Panc1 (cell line): ENCODE data around the gene VASN. TPM values are rescaled to one million over a fixed set of nuclear protein-coding genes. Genes with fewer than 3 reads are reported as not detected.

Source experiments
- ATAC-seq: fragments of 200-7000 bp; cut with Tn5 transposase; 2 replicates; pipeline ENCODE4 v1.9.1; 2020; ENCODE audit warnings: mild to moderate bottlenecking, moderate library complexity
- BruUV-seq: library from RNA; stranded (reverse); fragments of 400-500 nt; replicated peaks from 2 replicates; lab custom pipeline; 2021; lab: Mats Ljungman, UMichigan
- CTCF ChIA-PET: fragments of 300-600 bp; sonication (Branson Sonifier 250); formaldehyde crosslinking; loops from one replicate; lab custom pipeline; 2022; ENCODE audit warnings: antibody characterized with exemption; lab: Charles Lee
- POLR2A ChIA-PET: fragments of 300-600 bp; sonication (Branson Sonifier 250); formaldehyde crosslinking; loops from one replicate; lab custom pipeline; 2022; ENCODE audit warnings: antibody characterized with exemption; lab: Charles Lee
- DNase-seq: peaks from one replicate; pipeline ENCODE4 v3.0.0-alpha.2; 2010; ENCODE audit warnings: low read depth, low spot score
- H3K27ac ChIP-seq: 2 replicates; pipeline ENCODE4 v1.5.1; 2011; ENCODE audit warnings: mild to moderate bottlenecking, low read length, inconsistent platforms
- H3K27me3 ChIP-seq: fragments of 200-500 bp; sonication (Bioruptor generic); 2 replicates; pipeline ENCODE4 v1.6.0; 2014; ENCODE audit warnings: low read length, inconsistent platforms; ENCODE audit not compliant: control insufficient read depth, insufficient read depth
- H3K36me3 ChIP-seq: fragments of 200-500 bp; sonication (Bioruptor generic); 2 replicates; pipeline ENCODE4 v1.5.1; 2014; ENCODE audit warnings: inconsistent platforms, mild to moderate bottlenecking, low read length, moderate library complexity; ENCODE audit not compliant: control insufficient read depth, insufficient read depth
- H3K4me1 ChIP-seq: 2 replicates; pipeline ENCODE4 v1.5.1; 2011; ENCODE audit warnings: inconsistent platforms, mild to moderate bottlenecking, low read length, moderate library complexity; ENCODE audit not compliant: control insufficient read depth, insufficient read depth
- H3K4me3 ChIP-seq, 2 experiments: 2 replicates each; pipeline ENCODE4 v1.5.1; 2011 to 2012; ENCODE audit warnings: low read depth in 2 of 2, low read length in 2 of 2, mild to moderate bottlenecking in 2 of 2, inconsistent platforms in 1 of 2, moderate library complexity in 1 of 2
- H3K9me3 ChIP-seq: fragments of 200-500 bp; sonication (Bioruptor generic); 2 replicates; pipeline ENCODE4 v1.5.1; 2014; ENCODE audit warnings: low read depth, mild to moderate bottlenecking, inconsistent platforms, low read length, moderate library complexity; ENCODE audit not compliant: control insufficient read depth, insufficient read depth
- POLR2AphosphoS5 ChIP-seq: IDR thresholded peaks from 2 replicates; pipeline ENCODE4 v1.6.1; 2012; ENCODE audit warnings: mild to moderate bottlenecking, low read depth, low read length, moderate library complexity
- SIN3A ChIP-seq: IDR thresholded peaks from 2 replicates; pipeline ENCODE4 v1.6.1; 2012; ENCODE audit warnings: low read depth, mild to moderate bottlenecking, low read length, moderate library complexity, borderline replicate concordance; ENCODE audit not compliant: insufficient read depth
- TCF7L2 ChIP-seq: IDR thresholded peaks from 2 replicates; pipeline ENCODE4 v1.6.1; 2011; ENCODE audit warnings: mild to moderate bottlenecking, low read depth, low read length, inconsistent platforms
- in situ Hi-C: cut with HindIII; loops from 2 replicates; pipeline ENCODE4 v1.10.0; 2016; ENCODE audit warnings: low sequenced_read_pairs, low pct_unique_long_range_greater_than_20kb
- intact Hi-C: fragments of 100-400 bp; cut with micrococcal nuclease; formaldehyde crosslinking; loops from one replicate; pipeline ENCODE4 v1.10.0; 2022; ENCODE audit not compliant: unreplicated experiment
- total RNA-seq: library from RNA; stranded (reverse); gene quantifications from one replicate; pipeline ENCODE4 v1.2.1, GENCODE V29; 2021; ENCODE audit not compliant: unreplicated experiment
- TF ChIP-seq, protein P1 (sequence below), 2 experiments: IDR thresholded peaks; 2 replicates each; pipeline ENCODE4 v1.6.1; 2011 to 2012; ENCODE audit warnings: low read depth in 2 of 2, control low read depth in 1 of 2, low read length in 1 of 2, mild to moderate bottlenecking in 1 of 2, moderate library complexity in 1 of 2; ENCODE audit not compliant: insufficient read depth in 1 of 2
- TF ChIP-seq, protein P2 (sequence below): fragments of 450-650 bp; IDR thresholded peaks from 2 replicates; pipeline ENCODE4 v1.5.1; 2017; ENCODE audit warnings: mild to moderate bottlenecking

The VASN gene
- total RNA-seq, 1 experiment from 2014 or later: 33.5 TPM

DNA sequence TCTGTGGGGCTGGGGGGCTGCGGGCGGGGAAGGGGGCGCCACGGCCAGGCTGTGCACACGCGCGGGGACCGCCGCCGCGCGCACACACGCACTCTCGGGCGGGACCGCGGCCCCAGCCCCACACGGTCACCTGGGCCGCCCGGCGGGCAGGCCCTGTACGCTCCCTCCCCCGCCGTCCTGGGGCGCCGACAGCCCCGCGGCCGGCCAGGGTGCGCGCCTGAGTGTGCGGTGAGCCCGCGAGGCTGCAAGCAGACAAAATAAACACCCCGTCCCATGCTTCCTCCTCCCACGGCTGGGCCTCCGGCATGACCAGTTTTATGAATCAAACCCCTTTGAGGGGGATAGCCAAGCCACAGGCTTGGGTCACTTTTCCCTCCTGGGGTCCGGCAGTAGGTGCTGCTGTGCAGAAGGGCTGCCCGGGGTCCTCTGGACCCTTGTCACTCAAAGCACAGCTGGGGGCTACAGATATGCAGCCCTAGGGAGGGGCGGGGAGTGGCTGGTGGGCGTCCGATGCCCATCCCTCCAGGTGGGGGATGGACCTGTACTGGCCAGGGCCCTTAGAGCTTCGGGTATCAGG lies 441 bp downstream of the VASN start:
- H3K27me3 ChIP-seq: no peaks in the 10 kb centered on the region
- TF ChIP-seq POLR2AphosphoS5 (no peak), SIN3A (0 out of 2 replicates have a peak, but pooled peaks have one; percentile 37)
- DNase-seq (no peak), ATAC-seq (peak; percentile 13)
- intact Hi-C loops (no loop called here), in situ Hi-C loops (no loop called here)
- CTCF ChIA-PET: interaction anchor here (1.6 kb wide), 1 partner anchor 31 kb away, joined by 7 read pairs; no protein-coding TSS in a partner anchor
- H3K9me3 ChIP-seq: no peaks in the 10 kb centered on the region
- peak overlapping the region; percentile 83 for H3K27ac ChIP-seq
- peaks cover 61% of the 10 kb centered on the region for H3K4me1 ChIP-seq
- POLR2A ChIA-PET: no interaction called here
- TSS peak; percentile 86 for BruUV-seq
- H3K36me3 ChIP-seq: no peaks in the 10 kb centered on the region
- peak overlapping the region; percentile 79 to 80 for H3K4me3 ChIP-seq

DNA sequence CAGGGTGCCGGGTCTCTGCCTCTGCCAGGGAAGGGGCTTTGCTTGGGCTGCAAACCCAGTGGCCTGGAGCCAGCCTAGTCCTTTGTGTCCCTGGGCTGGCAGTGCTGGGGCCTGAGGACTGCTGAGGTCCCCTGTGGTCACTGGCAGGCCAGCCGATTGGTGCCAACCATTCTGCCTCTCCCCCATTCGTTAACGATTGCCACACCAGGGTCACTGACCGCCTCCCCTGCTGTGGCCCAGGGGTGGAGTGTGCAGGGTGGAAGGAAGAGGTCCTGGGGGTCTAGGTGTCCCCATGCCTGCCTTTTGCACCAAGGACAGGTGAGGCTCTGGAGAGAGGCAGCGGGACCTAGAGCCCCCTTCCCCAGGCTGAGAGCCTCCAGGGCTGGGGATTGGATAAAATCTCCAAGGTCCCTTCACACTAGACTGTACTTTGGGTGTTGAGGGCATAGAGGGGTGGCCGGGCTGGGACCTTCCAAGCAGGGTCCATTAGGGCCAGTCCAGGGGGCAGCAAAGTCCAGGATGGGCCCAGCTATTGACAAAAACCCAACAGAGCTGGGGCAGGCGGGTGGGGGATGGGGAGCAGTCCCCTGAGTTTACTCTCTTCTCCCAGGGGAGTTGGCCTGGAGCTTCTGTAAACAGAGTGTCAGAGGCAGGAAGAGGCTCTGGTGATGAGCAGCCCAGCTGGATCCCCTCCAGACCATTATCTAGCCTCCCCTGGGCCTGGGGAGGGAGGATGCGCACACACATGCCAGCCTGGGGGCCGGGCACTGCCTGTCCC lies 1.1 kb downstream of the VASN start:
- ChIA-PET POLR2A (no interaction called here), CTCF (interaction anchor here (1.6 kb wide), 1 partner anchor 30 kb away, joined by 7 read pairs; no protein-coding TSS in a partner anchor)
- no TSS peak for BruUV-seq
- Histone ChIP-seq H3K36me3 (no peaks in the 10 kb centered on the region), H3K4me3 (peak overlapping the region; percentile 79 to 80), H3K4me1 (peaks cover 66% of the 10 kb centered on the region), H3K9me3 (no peaks in the 10 kb centered on the region), H3K27me3 (no peaks in the 10 kb centered on the region), H3K27ac (peak overlapping the region; percentile 83)
- DNase-seq: no peak
- TF ChIP-seq, protein P1, sequence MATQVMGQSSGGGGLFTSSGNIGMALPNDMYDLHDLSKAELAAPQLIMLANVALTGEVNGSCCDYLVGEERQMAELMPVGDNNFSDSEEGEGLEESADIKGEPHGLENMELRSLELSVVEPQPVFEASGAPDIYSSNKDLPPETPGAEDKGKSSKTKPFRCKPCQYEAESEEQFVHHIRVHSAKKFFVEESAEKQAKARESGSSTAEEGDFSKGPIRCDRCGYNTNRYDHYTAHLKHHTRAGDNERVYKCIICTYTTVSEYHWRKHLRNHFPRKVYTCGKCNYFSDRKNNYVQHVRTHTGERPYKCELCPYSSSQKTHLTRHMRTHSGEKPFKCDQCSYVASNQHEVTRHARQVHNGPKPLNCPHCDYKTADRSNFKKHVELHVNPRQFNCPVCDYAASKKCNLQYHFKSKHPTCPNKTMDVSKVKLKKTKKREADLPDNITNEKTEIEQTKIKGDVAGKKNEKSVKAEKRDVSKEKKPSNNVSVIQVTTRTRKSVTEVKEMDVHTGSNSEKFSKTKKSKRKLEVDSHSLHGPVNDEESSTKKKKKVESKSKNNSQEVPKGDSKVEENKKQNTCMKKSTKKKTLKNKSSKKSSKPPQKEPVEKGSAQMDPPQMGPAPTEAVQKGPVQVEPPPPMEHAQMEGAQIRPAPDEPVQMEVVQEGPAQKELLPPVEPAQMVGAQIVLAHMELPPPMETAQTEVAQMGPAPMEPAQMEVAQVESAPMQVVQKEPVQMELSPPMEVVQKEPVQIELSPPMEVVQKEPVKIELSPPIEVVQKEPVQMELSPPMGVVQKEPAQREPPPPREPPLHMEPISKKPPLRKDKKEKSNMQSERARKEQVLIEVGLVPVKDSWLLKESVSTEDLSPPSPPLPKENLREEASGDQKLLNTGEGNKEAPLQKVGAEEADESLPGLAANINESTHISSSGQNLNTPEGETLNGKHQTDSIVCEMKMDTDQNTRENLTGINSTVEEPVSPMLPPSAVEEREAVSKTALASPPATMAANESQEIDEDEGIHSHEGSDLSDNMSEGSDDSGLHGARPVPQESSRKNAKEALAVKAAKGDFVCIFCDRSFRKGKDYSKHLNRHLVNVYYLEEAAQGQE (IDR thresholded peaks at IDR 0.05; ENCODE audit: insufficient read depth in 1 of 2, low read depth in 2 of 2, low read length in 1 of 2): no peak
- TF ChIP-seq TCF7L2 (no peak), POLR2AphosphoS5 (no peak), SIN3A (no peak)
- TF ChIP-seq, protein P2, sequence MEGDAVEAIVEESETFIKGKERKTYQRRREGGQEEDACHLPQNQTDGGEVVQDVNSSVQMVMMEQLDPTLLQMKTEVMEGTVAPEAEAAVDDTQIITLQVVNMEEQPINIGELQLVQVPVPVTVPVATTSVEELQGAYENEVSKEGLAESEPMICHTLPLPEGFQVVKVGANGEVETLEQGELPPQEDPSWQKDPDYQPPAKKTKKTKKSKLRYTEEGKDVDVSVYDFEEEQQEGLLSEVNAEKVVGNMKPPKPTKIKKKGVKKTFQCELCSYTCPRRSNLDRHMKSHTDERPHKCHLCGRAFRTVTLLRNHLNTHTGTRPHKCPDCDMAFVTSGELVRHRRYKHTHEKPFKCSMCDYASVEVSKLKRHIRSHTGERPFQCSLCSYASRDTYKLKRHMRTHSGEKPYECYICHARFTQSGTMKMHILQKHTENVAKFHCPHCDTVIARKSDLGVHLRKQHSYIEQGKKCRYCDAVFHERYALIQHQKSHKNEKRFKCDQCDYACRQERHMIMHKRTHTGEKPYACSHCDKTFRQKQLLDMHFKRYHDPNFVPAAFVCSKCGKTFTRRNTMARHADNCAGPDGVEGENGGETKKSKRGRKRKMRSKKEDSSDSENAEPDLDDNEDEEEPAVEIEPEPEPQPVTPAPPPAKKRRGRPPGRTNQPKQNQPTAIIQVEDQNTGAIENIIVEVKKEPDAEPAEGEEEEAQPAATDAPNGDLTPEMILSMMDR: no peak
- ATAC-seq: peak; percentile 5; the same call in 1 of the 2 replicates
- intact Hi-C loops: no loop called here
- in situ Hi-C loops: no loop called here
